HG02870 (cell line): ENCODE measurements around the gene TRPV2.
"Not testable (repeated sequence)": the region's sequence is repeated elsewhere in the genome, so short reads cannot be mapped to it uniquely, and the experiment has no call there.

ENCODE experiments used
- ATAC-seq: cut with Tn5 transposase; IDR thresholded peaks from one replicate; pipeline ENCODE4 v1.9.1; 2021; ENCODE audit warnings: mild to moderate bottlenecking, moderate library complexity; ENCODE audit not compliant: unreplicated experiment

The TRPV2 gene

GRCh38 chr17:16434662-16435061 is 19.3 kb downstream of the TRPV2 start:
- ATAC-seq = no peak

GRCh38 chr17:16435925-16436886 is 20.8 kb downstream of the TRPV2 start:
- no peak for ATAC-seq

DNA sequence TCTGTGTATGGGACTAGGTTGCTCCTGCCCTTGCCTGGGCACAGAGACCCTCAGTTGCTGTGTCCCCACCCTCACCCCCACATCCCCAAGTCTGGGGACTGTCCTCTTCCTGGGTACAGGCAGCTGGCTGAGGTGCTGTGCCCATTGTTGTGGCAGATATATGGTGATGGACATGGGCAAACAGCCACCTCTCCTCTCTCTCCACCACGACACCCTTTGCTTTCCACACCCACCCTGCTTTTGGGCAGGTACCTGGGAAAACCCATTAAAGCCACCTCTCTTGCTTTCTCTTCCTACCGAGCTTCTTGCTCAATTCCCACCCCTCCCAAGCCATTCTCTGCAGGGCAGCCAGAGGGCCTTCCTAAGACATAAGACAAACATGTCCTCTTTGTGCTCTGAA is 21.7 kb downstream of the TRPV2 start:
- ATAC-seq = no peak

DNA sequence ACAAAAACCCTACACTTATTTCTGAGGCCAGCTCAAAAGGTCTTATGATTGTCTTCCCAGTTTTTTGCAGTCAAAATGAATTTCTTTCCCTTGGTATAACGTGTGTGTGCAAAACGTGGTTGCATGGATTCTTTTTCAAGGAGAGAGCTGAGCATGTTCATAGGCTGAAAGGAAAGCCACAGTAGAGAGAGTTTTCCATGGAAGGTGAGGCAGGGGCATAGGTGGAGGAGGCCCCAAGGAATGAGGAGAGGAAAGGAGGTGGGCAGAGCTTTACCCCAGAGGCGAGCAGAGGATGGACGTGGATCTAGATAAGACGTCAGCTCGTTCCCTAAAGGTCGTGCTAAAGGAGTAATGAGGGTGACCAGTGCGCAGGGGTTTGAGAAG is 22.8 kb downstream of the TRPV2 start:
- ATAC-seq = no peak

DNA sequence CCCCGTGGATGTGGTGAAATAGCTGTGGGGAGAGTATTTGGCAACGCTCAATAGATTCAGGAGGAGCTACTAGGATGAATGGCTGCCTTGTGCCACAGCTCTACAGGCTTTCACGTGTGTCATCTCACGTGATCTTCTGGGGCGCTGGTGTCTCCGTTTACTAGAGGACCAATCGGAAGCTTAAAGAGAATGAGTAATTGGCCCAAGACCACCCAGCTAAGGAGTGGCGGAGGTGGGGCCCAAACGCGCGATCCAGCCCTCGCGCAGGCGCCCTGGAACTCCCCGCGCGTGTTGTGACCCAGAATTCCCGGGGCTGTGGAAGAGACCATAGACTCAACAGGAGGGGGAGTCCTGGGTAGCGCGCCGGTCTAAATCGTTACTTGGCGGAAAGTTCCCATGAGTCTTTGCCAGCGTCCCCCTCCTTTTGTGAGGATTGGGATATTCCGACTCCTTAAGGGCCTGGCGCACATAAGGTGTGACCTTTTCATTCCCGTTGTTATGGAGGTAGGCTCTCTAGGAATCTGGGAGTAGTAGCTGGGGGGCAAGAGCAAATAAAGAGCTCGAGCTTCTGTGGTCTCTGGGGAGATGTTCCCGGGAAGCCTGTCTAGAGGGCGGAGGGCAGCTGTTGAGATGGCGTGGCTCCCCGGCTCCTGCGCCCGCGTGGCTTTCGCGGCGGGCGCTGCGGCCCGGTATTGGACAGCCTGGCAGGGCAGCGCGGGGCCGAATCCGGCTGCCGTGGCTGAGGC is 23.4 kb downstream of the TRPV2 start:
- ATAC-seq = peak; percentile 78

DNA sequence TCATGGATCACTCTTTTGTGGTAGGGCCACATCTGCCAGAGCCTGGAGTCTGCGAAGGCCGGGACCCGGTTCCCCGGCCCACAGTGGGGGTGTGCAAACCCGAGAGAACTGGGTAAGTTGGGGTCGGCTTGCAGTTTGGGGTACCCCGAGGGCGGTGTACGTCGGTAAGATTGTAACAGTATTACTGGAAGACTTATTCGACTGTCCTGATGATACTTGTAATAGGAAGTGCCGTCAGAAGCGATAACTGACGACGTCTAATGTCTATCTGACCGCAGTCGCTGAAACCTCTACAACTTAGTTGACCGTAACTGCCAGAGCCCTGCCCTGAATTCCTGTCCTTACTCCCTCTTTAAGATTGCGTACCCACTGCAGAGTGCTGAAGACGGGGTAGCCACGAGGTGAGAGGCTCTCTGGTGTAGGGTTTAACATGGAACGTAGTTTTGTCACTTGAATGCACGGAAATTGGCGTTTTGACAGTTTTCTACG is 24.0 kb downstream of the TRPV2 start:
- no peak for ATAC-seq

DNA sequence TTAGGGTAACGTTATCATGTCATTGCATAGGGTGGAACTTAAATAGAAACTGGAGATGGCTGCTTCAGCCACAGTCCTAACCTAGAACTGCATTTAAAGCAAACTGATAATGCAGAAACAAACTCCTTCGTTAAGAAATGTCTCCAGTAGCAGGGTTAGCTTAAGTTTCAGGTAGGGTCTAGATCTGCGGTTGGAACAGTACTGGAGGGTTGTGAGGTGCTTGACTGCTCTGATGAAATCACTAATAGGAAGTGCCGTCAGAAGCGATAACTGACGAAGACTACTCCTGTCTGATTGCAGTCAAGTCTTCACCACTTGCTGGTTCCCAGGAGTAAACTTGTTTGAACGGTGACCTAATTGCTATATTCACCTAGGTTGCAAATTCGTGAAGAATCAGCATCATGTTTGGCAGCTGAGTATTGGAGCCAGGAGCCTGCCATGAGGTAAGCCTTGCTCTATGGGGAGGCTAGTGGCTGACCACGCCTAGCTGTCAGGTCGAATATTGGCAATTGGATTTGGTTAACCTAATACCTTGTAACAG is 24.5 kb downstream of the TRPV2 start:
- no peak for ATAC-seq

- ATAC-seq = not testable (repeated sequence)
Measured at GRCh38 chr17:16440354-16440753, 25.0 kb downstream of the TRPV2 start.

- ATAC-seq = no peak
Measured at GRCh38 chr17:16440901-16441629, 25.7 kb downstream of the TRPV2 start.

GRCh38 chr17:16442141-16442540 is 26.8 kb downstream of the TRPV2 start:
- ATAC-seq = no peak

DNA sequence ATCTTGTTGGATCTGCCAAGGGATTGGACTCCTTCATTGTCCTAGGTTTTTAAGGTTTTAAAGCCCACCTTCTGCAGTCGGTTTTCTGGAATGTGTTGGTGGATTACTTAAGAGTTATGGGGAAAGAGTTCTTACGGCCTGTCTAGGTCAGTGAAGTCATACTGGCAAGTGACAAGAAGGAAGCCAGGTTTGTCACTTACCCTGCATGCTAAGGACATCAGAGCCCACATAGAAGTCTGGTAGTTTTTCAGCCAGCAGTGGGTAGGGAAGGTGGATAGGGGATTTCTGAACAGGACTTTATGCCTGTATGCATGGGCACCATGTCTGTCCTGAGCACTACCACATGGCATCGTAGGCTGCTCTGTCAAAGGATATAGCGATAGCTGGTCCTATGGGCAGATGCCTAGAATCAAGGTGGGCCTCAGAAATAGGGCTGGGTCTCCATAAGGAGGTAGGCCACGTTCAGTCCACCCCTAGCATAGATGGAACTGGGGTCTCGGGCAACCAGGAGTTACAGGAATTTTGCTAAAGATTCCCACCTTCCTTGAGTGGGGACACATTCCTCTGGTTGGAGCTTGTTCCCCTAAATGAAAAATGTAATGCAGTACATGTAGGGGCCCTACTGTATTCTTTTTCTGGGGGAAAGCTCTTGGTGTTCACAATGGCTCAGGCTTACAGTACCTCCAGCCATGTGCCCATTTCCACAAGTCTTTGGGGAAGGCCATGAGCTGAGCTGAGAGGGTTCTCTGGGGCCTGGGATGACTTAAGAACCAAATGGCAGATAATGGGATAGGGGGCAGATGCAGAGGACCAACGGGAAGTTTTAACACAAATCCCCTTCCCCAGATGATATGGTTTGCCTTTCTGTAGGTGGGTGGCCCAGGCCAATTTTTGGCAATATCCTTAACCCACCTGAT is 27.5 kb downstream of the TRPV2 start:
- ATAC-seq = no peak

DNA sequence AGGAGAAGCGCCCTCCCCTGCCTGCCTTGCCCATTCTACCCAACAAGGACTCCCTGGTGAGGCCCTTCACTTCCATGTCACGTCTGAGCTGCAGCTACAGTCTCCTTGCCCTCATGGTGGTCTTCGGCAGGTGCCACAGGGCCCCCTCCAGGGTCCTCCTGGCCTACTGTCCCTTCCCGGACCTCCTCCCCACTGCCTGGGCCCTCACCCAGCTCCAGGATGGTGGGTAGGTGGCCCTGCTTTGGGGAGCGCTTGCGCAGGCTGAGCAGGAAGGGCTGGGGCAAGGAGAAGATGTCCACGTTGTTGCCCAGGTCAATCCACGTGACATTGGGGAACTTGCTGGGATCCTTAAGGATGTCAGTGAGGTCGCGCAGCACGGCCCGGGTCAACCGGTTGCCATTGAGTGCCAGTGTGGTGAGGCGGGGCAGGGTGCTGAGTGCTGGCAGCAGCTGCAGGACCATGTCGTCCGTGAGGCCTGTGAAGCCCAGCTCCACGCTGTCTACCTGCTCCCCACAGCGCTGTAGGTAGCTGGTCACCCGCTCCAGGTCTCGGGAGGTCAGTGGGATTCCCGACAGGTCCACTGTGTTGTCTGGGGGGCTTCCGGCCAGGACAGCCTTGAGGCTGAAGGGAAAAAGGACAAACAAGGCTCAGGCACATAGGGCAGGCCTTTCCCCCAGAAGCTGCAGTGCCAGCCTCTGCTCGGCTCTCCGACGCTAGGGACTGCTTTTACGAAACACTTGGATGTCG is 28.3 kb downstream of the TRPV2 start:
- ATAC-seq = no peak

- ATAC-seq = no peak
Measured at GRCh38 chr17:16444258-16444886, 29.0 kb downstream of the TRPV2 start.

GRCh38 chr17:16446338-16446983 is 31.1 kb downstream of the TRPV2 start:
- no peak for ATAC-seq

GRCh38 chr17:16447676-16448075 is 32.3 kb downstream of the TRPV2 start:
- no peak for ATAC-seq

- no peak for ATAC-seq
Measured at GRCh38 chr17:16448490-16448889, 33.1 kb downstream of the TRPV2 start.

GRCh38 chr17:16449121-16449570 is 33.8 kb downstream of the TRPV2 start:
- no peak for ATAC-seq

DNA sequence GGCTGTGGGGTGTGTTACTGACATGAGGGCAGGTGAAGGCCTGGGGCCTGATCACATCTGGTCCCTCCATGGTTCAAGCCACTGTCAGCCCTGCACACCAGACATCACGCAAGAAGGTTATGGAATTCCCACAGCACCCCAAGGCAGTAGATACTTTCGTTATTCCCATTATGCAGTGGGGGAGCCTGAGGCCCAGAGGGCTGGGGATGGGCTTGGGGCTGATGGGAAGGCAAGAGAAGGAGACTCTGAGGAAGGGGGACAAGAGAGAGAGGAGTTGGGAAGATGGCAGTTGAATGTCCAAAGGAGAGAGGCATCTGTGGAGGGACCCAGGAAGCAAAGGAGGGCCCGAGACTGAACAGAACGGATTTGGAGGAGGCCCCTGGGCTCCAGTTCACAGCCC is 34.7 kb downstream of the TRPV2 start:
- no peak for ATAC-seq
